Inflammatory macrophage treated with lipopolysaccharide for 1 hour (primary cell): ENCODE results near the gene ARHGAP4.

ENCODE experiments used
- DNase-seq, 2 donors: peaks; one replicate each; pipeline ENCODE4 v3.0.0-alpha.2; 2020 to 2022

ARHGAP4 gene

GRCh38 chrX:153877571-153878261, 48.3 kb downstream of the ARHGAP4 start:
- no peak for DNase-seq

GRCh38 chrX:153876112-153876491, 50.0 kb downstream of the ARHGAP4 start:
- DNase-seq, result no peak

GRCh38 chrX:153875391-153876111, 50.5 kb downstream of the ARHGAP4 start:
- peak in 1 of 2 donors; percentile 31 for DNase-seq

GRCh38 chrX:153874366-153875125, 51.5 kb downstream of the ARHGAP4 start:
- DNase-seq, result no peak

GRCh38 chrX:153874085-153874365, 52.0 kb downstream of the ARHGAP4 start:
- DNase-seq, result no peak

GRCh38 chrX:153873282-153874084, 52.6 kb downstream of the ARHGAP4 start:
- no peak for DNase-seq

GRCh38 chrX:153871946-153872878, 53.9 kb downstream of the ARHGAP4 start:
- no peak for DNase-seq

GRCh38 chrX:153871451-153871850, 54.6 kb downstream of the ARHGAP4 start:
- no peak for DNase-seq

GRCh38 chrX:153870791-153871360, 55.2 kb downstream of the ARHGAP4 start:
- DNase-seq, result no peak

GRCh38 chrX:153870288-153870690, 55.8 kb downstream of the ARHGAP4 start:
- DNase-seq, result no peak

GRCh38 chrX:153869473-153870287, 56.4 kb downstream of the ARHGAP4 start:
- DNase-seq, result no peak

- no peak for DNase-seq
Observed at GRCh38 chrX:153868576-153869472, 57.2 kb downstream of the ARHGAP4 start.

- no peak for DNase-seq
Observed at GRCh38 chrX:153867671-153868070, 58.4 kb downstream of the ARHGAP4 start.

- DNase-seq, result no peak
Observed at GRCh38 chrX:153867139-153867538, 58.9 kb downstream of the ARHGAP4 start.

GRCh38 chrX:153866302-153867019, 59.6 kb downstream of the ARHGAP4 start:
- no peak for DNase-seq

GRCh38 chrX:153865685-153866084, 60.4 kb downstream of the ARHGAP4 start:
- DNase-seq, result no peak

- no peak for DNase-seq
Observed at GRCh38 chrX:153865321-153865580, 60.8 kb downstream of the ARHGAP4 start.

- no peak for DNase-seq
Observed at GRCh38 chrX:153864561-153865320, 61.3 kb downstream of the ARHGAP4 start.
